Activated CD4-positive, alpha-beta T cell treated with anti-CD3 and anti-CD28 coated beads, Interleukin-10, Interleukin-2, amounts not matched to agents 100 ng/mL and 50 ng/mL, durations not matched to agents 16 hours and 8 hours (primary cell): ENCODE results near the gene OPCML.
A peak's percentile ranks its signal among the peaks of the same experiment; 100 is the strongest.

Experiments
- DNase-seq: peaks from one replicate; pipeline ENCODE4 v3.0.0-alpha.2; 2020

OPCML gene

GRCh38 chr11:133224271-133224670 lies 308.0 kb downstream of the OPCML start:
- no peak for DNase-seq

GRCh38 chr11:133222425-133223330 lies 309.6 kb downstream of the OPCML start:
- no peak for DNase-seq

- no peak for DNase-seq
Measured at GRCh38 chr11:133219543-133219942, 312.8 kb downstream of the OPCML start.

DNA sequence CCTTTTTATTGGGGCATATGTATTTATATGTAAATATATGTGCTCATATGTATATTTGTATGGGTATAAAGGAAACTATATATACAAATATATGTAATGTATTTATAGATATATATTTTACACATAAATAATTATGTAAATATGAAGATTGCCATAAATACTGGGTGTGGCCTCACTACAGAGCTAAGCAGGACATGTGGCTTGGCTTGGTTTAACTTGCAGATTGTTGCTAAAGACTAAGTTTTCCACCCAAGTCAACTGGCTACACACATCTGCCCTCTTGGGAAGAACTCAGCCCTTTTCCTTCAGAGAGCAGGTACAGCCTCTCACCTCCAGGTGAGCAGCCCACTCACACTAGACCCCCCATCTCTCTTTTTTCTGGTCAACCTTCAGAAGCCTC lies 315.5 kb downstream of the OPCML start:
- no peak for DNase-seq

DNA sequence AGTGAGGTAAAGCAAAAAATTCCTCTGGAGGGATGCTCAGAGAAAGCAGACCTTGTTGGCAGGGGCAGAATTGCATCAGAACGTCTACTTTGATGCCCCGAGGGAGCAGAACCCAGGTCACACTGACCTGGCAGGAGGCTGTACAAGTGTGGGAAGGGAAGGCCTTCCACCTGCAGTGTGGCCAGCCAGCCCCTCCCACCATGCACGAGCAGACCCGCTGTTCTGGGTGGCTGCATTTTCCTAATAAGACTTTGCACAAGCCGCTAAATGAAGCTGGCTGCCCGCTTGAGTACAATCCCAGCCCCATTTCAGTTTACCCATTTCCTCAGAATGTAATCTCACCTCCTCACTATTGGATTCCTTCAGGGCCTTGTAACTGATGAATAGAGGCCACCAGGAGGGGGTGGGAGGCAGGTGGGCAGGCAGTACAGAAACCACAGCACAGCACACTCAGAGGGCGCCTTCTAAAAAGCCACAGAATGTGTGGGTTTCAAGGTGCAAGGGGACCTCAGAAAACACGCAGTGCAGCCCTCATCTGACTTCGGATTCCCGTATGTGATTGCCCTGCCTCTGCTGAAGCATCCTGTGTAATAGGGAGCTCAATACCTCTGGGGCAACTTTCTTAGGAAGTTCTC lies 316.6 kb downstream of the OPCML start:
- DNase-seq, result no peak

GRCh38 chr11:133214646-133215045 lies 317.7 kb downstream of the OPCML start:
- no peak for DNase-seq

GRCh38 chr11:133212201-133212600 lies 320.1 kb downstream of the OPCML start:
- no peak for DNase-seq

GRCh38 chr11:133207995-133208394 lies 324.3 kb downstream of the OPCML start:
- DNase-seq, result no peak

- no peak for DNase-seq
Measured at GRCh38 chr11:133206313-133207005, 325.8 kb downstream of the OPCML start.

- DNase-seq, result no peak
Measured at GRCh38 chr11:133204158-133204557, 328.1 kb downstream of the OPCML start.

GRCh38 chr11:133202816-133203215 lies 329.5 kb downstream of the OPCML start:
- DNase-seq, result peak; percentile 0

- no peak for DNase-seq
Measured at GRCh38 chr11:133198438-133198837, 333.9 kb downstream of the OPCML start.

GRCh38 chr11:133197425-133197824 lies 334.9 kb downstream of the OPCML start:
- no peak for DNase-seq

DNA sequence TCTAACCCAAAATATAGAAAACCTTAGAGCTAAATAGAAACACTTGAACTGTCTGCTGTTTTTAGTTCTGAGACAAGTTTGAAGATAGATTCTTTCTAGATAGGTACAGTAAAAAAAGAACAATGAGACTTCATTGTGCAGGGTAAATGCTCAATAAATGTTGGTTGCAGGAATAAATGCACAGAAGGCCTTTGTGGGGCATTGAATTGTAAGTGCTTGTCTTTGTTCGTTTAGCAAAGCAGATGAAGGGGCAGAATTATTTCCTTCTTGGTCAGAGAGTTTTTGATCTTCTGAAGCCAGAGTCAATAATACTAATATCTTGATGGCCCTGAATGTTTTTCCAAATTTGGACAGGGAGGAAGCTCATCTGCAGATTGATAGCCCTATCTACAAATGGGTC lies 340.4 kb downstream of the OPCML start:
- DNase-seq, result no peak

- DNase-seq, result no peak
Measured at GRCh38 chr11:133181667-133182066, 350.6 kb downstream of the OPCML start.

DNA sequence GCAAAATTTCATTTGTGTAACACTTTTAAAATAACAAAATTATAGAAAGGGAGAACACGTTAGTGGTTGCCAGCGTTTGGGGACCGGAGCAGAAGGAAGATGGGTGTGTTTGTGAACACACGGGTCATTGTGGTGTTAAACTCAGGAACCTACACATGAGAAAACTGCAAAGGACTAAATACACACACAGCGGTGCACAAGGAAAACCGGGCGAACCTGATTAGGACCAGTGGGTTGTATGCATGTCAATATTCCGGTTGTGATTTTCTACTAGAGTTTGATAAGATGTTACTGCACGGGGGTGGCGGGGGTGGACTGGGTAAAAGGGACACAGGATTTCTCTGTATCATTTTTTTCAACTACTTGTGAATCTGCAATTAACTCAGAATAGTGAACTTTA lies 351.2 kb downstream of the OPCML start:
- no peak for DNase-seq

- no peak for DNase-seq
Measured at GRCh38 chr11:133180201-133180600, 352.1 kb downstream of the OPCML start.

GRCh38 chr11:133176748-133177147 lies 355.6 kb downstream of the OPCML start:
- no peak for DNase-seq

GRCh38 chr11:133175103-133175502 lies 357.2 kb downstream of the OPCML start:
- DNase-seq, result no peak

DNA sequence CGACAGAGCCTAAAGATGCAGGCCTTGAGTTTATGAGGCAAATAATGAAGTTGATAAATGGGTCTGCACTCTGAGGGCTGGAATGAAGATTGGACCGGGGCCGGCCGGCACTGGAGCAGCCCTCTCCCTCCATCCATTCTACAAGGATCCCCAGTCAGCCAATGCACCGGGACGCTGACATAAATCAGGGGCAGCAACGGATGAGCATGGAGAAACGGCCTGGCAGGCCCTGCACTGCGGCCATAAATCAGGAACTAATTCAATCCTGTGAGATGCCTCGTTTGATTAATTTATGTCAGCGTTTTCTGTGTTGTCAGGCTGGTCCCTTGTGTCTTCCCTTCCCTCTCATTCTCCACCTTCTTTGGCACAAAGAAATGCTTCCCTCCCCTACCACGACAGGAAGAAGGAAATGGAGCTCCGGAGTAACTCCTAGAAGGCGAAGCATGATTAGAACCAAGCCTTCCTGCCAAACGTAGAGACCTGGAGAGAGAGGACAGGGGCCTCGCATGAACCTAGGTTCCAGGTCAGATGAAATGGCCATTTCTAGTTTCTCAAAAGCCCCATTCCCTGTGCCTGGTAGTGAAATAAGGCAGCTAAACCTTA lies 358.4 kb downstream of the OPCML start:
- no peak for DNase-seq

DNA sequence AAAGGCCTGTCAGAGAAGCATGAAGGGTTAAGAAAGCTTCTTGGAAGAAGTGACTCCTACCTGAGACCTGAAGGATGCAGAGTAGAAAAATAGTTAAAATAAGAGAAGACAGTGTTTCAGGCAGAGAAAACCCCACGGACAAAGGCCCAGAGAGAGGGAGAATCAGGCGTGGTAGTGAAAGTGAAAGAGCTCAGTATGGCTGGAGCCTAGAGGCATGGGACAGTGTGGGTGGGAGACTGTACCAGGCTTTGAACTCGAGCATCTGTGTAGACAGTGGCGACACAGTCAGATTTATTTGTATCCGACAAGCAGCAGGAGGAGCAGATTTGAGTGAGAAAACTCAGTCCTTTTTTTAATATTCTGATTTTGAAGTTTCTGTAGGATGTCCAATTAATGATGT lies 360.0 kb downstream of the OPCML start:
- no peak for DNase-seq

- DNase-seq, result no peak
Measured at GRCh38 chr11:133171374-133171773, 360.9 kb downstream of the OPCML start.

GRCh38 chr11:133168016-133168415 lies 364.3 kb downstream of the OPCML start:
- DNase-seq, result no peak
